IMR-90 (cell line): ENCODE results near the gene PLA2G4A.

Experiments
- BHLHE40 ChIP-seq: fragments of 150-350 bp; IDR thresholded peaks from 2 replicates; pipeline ENCODE4 v1.6.1; 2016; ENCODE audit warnings: mild to moderate bottlenecking, low read depth, low read length
- CEBPB ChIP-seq: IDR thresholded peaks from 2 replicates; pipeline ENCODE4 v1.6.1; 2012; ENCODE audit warnings: low read depth, low read length, improper control_type of control experiment
- CHD1 ChIP-seq: IDR thresholded peaks from 2 replicates; pipeline ENCODE4 v1.6.1; 2012; ENCODE audit warnings: low read depth, low read length, improper control_type of control experiment
- FOS ChIP-seq: fragments of 150-350 bp; IDR thresholded peaks from 2 replicates; pipeline ENCODE4 v1.6.1; 2016; ENCODE audit warnings: low read depth, low read length
- MAZ ChIP-seq: IDR thresholded peaks from 2 replicates; pipeline ENCODE4 v1.6.1; 2012; ENCODE audit warnings: low read depth, mild to moderate bottlenecking, low read length, improper control_type of control experiment, moderate library complexity, borderline replicate concordance
- NFE2L2 ChIP-seq: fragments of 150-350 bp; IDR thresholded peaks from 2 replicates; pipeline ENCODE4 v1.6.1; 2016; ENCODE audit warnings: low read depth, mild to moderate bottlenecking, low read length
- POLR2A ChIP-seq: IDR thresholded peaks from 2 replicates; pipeline ENCODE4 v1.6.1; 2012; ENCODE audit warnings: mild to moderate bottlenecking, low read depth, low read length
- RAD21 ChIP-seq: IDR thresholded peaks from 2 replicates; pipeline ENCODE4 v1.6.1; 2012; ENCODE audit warnings: low read length, improper control_type of control experiment
- RCOR1 ChIP-seq: IDR thresholded peaks from 2 replicates; pipeline ENCODE4 v1.6.1; 2012; ENCODE audit warnings: mild to moderate bottlenecking, low read length, improper control_type of control experiment; ENCODE audit not compliant: insufficient replicate concordance
- RFX5 ChIP-seq: IDR thresholded peaks from 2 replicates; pipeline ENCODE4 v1.8.0; 2012; ENCODE audit warnings: low read depth, mild to moderate bottlenecking, low read length, moderate library complexity
- SMC3 ChIP-seq: fragments of 150-350 bp; IDR thresholded peaks from 2 replicates; pipeline ENCODE4 v1.6.1; 2016; ENCODE audit warnings: low read depth, mild to moderate bottlenecking, antibody characterized with exemption, low read length, moderate library complexity
- TF ChIP-seq, protein P1 (sequence below): fragments of 150-350 bp; IDR thresholded peaks from 2 replicates; pipeline ENCODE4 v1.6.1; 2017; ENCODE audit warnings: mild to moderate bottlenecking, antibody characterized with exemption, low read length, low read depth
- TF ChIP-seq, protein P2 (sequence below): conservative IDR thresholded peaks from 2 replicates; pipeline ENCODE4 v1.5.1; 2012; ENCODE audit warnings: mild to moderate bottlenecking, low read depth, low read length, improper control_type of control experiment

DNA sequence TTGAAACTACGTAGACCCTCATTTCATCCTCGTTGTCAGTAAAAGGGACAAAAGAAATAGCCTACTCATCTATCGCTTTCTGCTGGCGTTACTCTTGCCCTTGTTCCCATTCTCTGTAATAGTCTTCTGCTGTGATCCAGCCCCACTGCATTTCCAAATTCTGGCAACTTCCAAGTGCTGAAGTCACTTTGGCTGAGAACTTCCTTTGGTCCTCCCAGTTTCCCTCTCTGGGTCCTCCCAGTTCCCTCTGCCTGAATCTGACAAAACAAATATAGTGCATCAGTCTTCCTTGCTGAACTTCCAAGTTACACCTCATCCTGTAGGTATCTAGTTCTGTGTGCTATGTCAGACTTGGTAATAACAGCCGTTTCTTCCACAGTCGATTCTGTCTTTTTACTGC lies 47.0 kb upstream of the PLA2G4A start:
- TF ChIP-seq, protein P1, sequence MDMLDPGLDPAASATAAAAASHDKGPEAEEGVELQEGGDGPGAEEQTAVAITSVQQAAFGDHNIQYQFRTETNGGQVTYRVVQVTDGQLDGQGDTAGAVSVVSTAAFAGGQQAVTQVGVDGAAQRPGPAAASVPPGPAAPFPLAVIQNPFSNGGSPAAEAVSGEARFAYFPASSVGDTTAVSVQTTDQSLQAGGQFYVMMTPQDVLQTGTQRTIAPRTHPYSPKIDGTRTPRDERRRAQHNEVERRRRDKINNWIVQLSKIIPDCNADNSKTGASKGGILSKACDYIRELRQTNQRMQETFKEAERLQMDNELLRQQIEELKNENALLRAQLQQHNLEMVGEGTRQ, result no peak
- TF ChIP-seq POLR2A (no peak), RCOR1 (no peak), CHD1 (no peak), NFE2L2 (no peak), FOS (no peak), CEBPB (no peak), RAD21 (no peak), BHLHE40 (no peak), MAZ (no peak), RFX5 (no peak), SMC3 (no peak)
- TF ChIP-seq, protein P2, sequence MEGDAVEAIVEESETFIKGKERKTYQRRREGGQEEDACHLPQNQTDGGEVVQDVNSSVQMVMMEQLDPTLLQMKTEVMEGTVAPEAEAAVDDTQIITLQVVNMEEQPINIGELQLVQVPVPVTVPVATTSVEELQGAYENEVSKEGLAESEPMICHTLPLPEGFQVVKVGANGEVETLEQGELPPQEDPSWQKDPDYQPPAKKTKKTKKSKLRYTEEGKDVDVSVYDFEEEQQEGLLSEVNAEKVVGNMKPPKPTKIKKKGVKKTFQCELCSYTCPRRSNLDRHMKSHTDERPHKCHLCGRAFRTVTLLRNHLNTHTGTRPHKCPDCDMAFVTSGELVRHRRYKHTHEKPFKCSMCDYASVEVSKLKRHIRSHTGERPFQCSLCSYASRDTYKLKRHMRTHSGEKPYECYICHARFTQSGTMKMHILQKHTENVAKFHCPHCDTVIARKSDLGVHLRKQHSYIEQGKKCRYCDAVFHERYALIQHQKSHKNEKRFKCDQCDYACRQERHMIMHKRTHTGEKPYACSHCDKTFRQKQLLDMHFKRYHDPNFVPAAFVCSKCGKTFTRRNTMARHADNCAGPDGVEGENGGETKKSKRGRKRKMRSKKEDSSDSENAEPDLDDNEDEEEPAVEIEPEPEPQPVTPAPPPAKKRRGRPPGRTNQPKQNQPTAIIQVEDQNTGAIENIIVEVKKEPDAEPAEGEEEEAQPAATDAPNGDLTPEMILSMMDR, result no peak
